CD4-positive, alpha-beta T cell treated with Interleukin-17A for 4 hours (primary cell): ENCODE data around the gene ZSCAN10.

Source experiments
- DNase-seq: peaks from one replicate; pipeline ENCODE4 v3.0.0-alpha.2; 2020; ENCODE audit warnings: mixed read lengths

Gene ZSCAN10

GRCh38 chr16:3133844-3134243 lies 34.8 kb upstream of the ZSCAN10 start:
- no peak for DNase-seq

GRCh38 chr16:3131755-3132377 lies 32.8 kb upstream of the ZSCAN10 start:
- DNase-seq = peak; percentile 60

- DNase-seq = peak; percentile 86
Measured at GRCh38 chr16:3129137-3130131, 30.3 kb upstream of the ZSCAN10 start.

- no peak for DNase-seq
Measured at GRCh38 chr16:3127745-3128144, 28.7 kb upstream of the ZSCAN10 start.

- peak; percentile 99 for DNase-seq
Measured at GRCh38 chr16:3123986-3124886, 25.1 kb upstream of the ZSCAN10 start.

GRCh38 chr16:3122926-3123570 lies 24.0 kb upstream of the ZSCAN10 start:
- DNase-seq = no peak

GRCh38 chr16:3121851-3122467 lies 22.9 kb upstream of the ZSCAN10 start:
- no peak for DNase-seq

- DNase-seq = no peak
Measured at GRCh38 chr16:3120435-3120834, 21.3 kb upstream of the ZSCAN10 start.

- DNase-seq = no peak
Measured at GRCh38 chr16:3119701-3120408, 20.8 kb upstream of the ZSCAN10 start.

GRCh38 chr16:3119286-3119685 lies 20.2 kb upstream of the ZSCAN10 start:
- DNase-seq = no peak

- DNase-seq = no peak
Measured at GRCh38 chr16:3118846-3119245, 19.8 kb upstream of the ZSCAN10 start.

GRCh38 chr16:3118204-3118790 lies 19.2 kb upstream of the ZSCAN10 start:
- DNase-seq = no peak

- no peak for DNase-seq
Measured at GRCh38 chr16:3115561-3115960, 16.5 kb upstream of the ZSCAN10 start.

GRCh38 chr16:3115003-3115402 lies 15.9 kb upstream of the ZSCAN10 start:
- no peak for DNase-seq

GRCh38 chr16:3113765-3114479 lies 14.8 kb upstream of the ZSCAN10 start:
- peak; percentile 23 for DNase-seq

- no peak for DNase-seq
Measured at GRCh38 chr16:3112881-3113574, 13.9 kb upstream of the ZSCAN10 start.

GRCh38 chr16:3112058-3112880 lies 13.2 kb upstream of the ZSCAN10 start, which contains the start of gene ZNF205:
ZNF205 (plus strand) TSS chr16:3112586; CDS start chr16:3113431, 845 bp downstream.
- no peak for DNase-seq

GRCh38 chr16:3106205-3106928 lies 7.3 kb upstream of the ZSCAN10 start:
- peak; percentile 95 for DNase-seq
